Measurements from ENCODE around the gene GPC4.

- TF ChIP-seq PATZ1 (CRISPR knock-in tag; IDR thresholded peaks at IDR 0.05; ENCODE audit: borderline replicate concordance) = no peak
- TF ChIP-seq ZNF70 (CRISPR knock-in tag; IDR thresholded peaks at IDR 0.05) = no peak
- no peak for TF ChIP-seq TOX (CRISPR knock-in tag; IDR thresholded peaks at IDR 0.05; ENCODE audit: borderline replicate concordance)
- no peak for TF ChIP-seq PPARA (CRISPR knock-in tag; IDR thresholded peaks at IDR 0.05; ENCODE audit: borderline replicate concordance)
- no peak for TF ChIP-seq ARNTL (CRISPR knock-in tag; IDR thresholded peaks at IDR 0.05; ENCODE audit: borderline replicate concordance, low read depth)
- TF ChIP-seq TSHZ2 (CRISPR knock-in tag; IDR thresholded peaks at IDR 0.05) = no peak
- TF ChIP-seq ZFP30 (CRISPR knock-in tag; IDR thresholded peaks at IDR 0.05) = no peak
- TF ChIP-seq RARB (CRISPR knock-in tag; IDR thresholded peaks at IDR 0.05) = no peak
- no peak for TF ChIP-seq GLIS3 (CRISPR knock-in tag; IDR thresholded peaks at IDR 0.05)
- no peak for TF ChIP-seq ZC3H10 (CRISPR knock-in tag; IDR thresholded peaks at IDR 0.05)
Measured at GRCh38 chrX:133402830-133403625, 12.3 kb downstream of the GPC4 start.
